HepG2 (cell line): ENCODE data around the gene CCDC30. TPM values are rescaled to one million over a fixed set of nuclear protein-coding genes. Genes with fewer than 3 reads are reported as not detected.
A peak's percentile ranks its signal among the peaks of the same experiment; 100 is the strongest.

Experiments
- ATAC-seq: fragments of 200-7000 bp; cut with Tn5 transposase; 3 replicates; pipeline ENCODE4 v1.9.1; 2020; ENCODE audit warnings: mild to moderate bottlenecking, moderate library complexity
- BruUV-seq: library from RNA; stranded (reverse); fragments of 400-500 nt; replicated peaks from 2 replicates; lab custom pipeline; 2021; lab: Mats Ljungman, UMichigan
- CTCF ChIA-PET: fragments of 300-600 bp; formaldehyde crosslinking; extraction: SDS; loops from one replicate; lab custom pipeline; 2021; ENCODE audit warnings: low total read pairs, inconsistent platforms, low intra/inter-chr PET ratio; lab: Yijun Ruan, JAX
- POLR2A ChIA-PET: fragments of 350-600 bp; sonication (Branson Sonifier 250); formaldehyde crosslinking; loops from one replicate; lab custom pipeline; 2020; ENCODE audit warnings: antibody characterized with exemption, inconsistent platforms; lab: Yijun Ruan, JAX
- DNase-seq: peaks from one replicate; pipeline ENCODE4 v3.0.0-alpha.2; 2015; ENCODE audit warnings: low spot score
- FAIRE-seq: peaks from 3 replicates; lab custom pipeline; 2011; peaks lifted over from hg19 to GRCh38; lab: Jason Lieb, UNC
- H2AFZ ChIP-seq: one replicate; pipeline ENCODE4 v1.6.1; 2011; ENCODE audit warnings: low read length, inconsistent platforms
- H3K27ac ChIP-seq: fragments of 300-600 bp; 3 replicates; pipeline ENCODE4 v1.8.0; 2011; ENCODE audit warnings: mixed run types, mild to moderate bottlenecking, mixed read lengths, low read length, inconsistent platforms; ENCODE audit not compliant: insufficient read depth; ENCODE audit errors: extremely low read length
- H3K27me3 ChIP-seq, 2 experiments: fragments of 200-600 bp in 1 of 2; 2 replicates in 1 of 2; 3 replicates in 1 of 2; pipeline versions ENCODE4 v1.6.0 to v1.8.0; 2011; ENCODE audit warnings: low read length in 2 of 2, mild to moderate bottlenecking in 2 of 2, moderate library complexity in 2 of 2, inconsistent platforms in 1 of 2; ENCODE audit not compliant: insufficient read depth in 2 of 2, control insufficient read depth in 1 of 2
- H3K36me3 ChIP-seq, 2 experiments: fragments of 200-600 bp in 1 of 2; replicated peaks in 1 of 2; 2 replicates in 1 of 2; 3 replicates in 1 of 2; pipeline versions ENCODE4 v1.5.1 to v1.8.0; 2011; ENCODE audit warnings: low read length in 2 of 2, inconsistent platforms in 1 of 2; ENCODE audit not compliant: insufficient read depth in 2 of 2, control insufficient read depth in 1 of 2
- H3K4me1 ChIP-seq: 2 replicates; pipeline ENCODE4 v1.5.1; 2012; ENCODE audit warnings: low read length, inconsistent platforms; ENCODE audit not compliant: insufficient read depth
- H3K4me2 ChIP-seq: 2 replicates; pipeline ENCODE4 v1.6.0; 2011; ENCODE audit warnings: low read depth, low read length, inconsistent platforms
- H3K4me3 ChIP-seq, 3 experiments: fragments of 200-600 bp in 1 of 3; sonication (generic), shearing (Covaris generic) in 1 of 3; replicated peaks in 1 of 3; 2 replicates each; pipeline ENCODE4 v1.5.1; 2011 to 2016; ENCODE audit warnings: low read length in 3 of 3, inconsistent platforms in 2 of 3, low read depth in 2 of 3, mild to moderate bottlenecking in 2 of 3, control low read depth in 1 of 3, mixed read lengths in 1 of 3; ENCODE audit not compliant: insufficient read depth in 1 of 3
- H3K79me2 ChIP-seq: one replicate; pipeline ENCODE4 v1.6.1; 2011; ENCODE audit warnings: low read length, inconsistent platforms; ENCODE audit not compliant: insufficient read depth
- H3K9ac ChIP-seq: 2 replicates; pipeline ENCODE4 v1.6.0; 2011; ENCODE audit warnings: mild to moderate bottlenecking, low read depth, low read length, inconsistent platforms; ENCODE audit not compliant: insufficient read depth
- H3K9me3 ChIP-seq: 2 replicates; pipeline ENCODE4 v1.5.1; 2012; ENCODE audit warnings: mild to moderate bottlenecking, low read length
- H4K20me1 ChIP-seq: 2 replicates; pipeline ENCODE4 v1.6.0; 2011; ENCODE audit warnings: inconsistent platforms, mild to moderate bottlenecking, low read length, moderate library complexity; ENCODE audit not compliant: insufficient read depth
- HCFC1 ChIP-seq: fragments of 150-350 bp; IDR thresholded peaks from 2 replicates; pipeline ENCODE4 v1.6.1; 2014; ENCODE audit warnings: low read depth, low read length
- IRF1 ChIP-seq: sonication (generic); formaldehyde crosslinking; IDR thresholded peaks from 2 replicates; pipeline ENCODE4 v1.4.0; 2020; ENCODE audit warnings: low read depth, mild to moderate bottlenecking, missing genetic modification reagents
- MAFF ChIP-seq: IDR thresholded peaks from 2 replicates; pipeline ENCODE4 v1.6.1; 2011; ENCODE audit warnings: low read depth, low read length, improper control_type of control experiment
- MAFK ChIP-seq, 2 experiments: IDR thresholded peaks in 1 of 2; conservative IDR thresholded peaks in 1 of 2; 2 replicates each; pipeline ENCODE4 v1.6.1; 2011; ENCODE audit warnings: improper control_type of control experiment in 2 of 2, low read length in 2 of 2
- MTF2 ChIP-seq: sonication (generic); formaldehyde crosslinking; IDR thresholded peaks from 2 replicates; pipeline ENCODE4 v1.5.0; 2020; ENCODE audit warnings: missing genetic modification reagents, borderline replicate concordance
- NFYB ChIP-seq: sonication (generic); formaldehyde crosslinking; IDR thresholded peaks from 2 replicates; pipeline ENCODE4 v1.4.0; 2020; ENCODE audit warnings: missing genetic modification reagents
- NR2C2 ChIP-seq: sonication (generic); formaldehyde crosslinking; IDR thresholded peaks from 2 replicates; pipeline ENCODE4 v1.4.0; 2020; ENCODE audit warnings: missing genetic modification reagents, mild to moderate bottlenecking, moderate library complexity, borderline replicate concordance
- RBM22 ChIP-seq: fragments of 200-400 bp; formaldehyde crosslinking; optimal IDR thresholded peaks from 2 replicates; pipeline ENCODE3; 2017; ENCODE audit warnings: mild to moderate bottlenecking, low read length, moderate library complexity
- SNAI1 ChIP-seq: sonication (generic); formaldehyde crosslinking; IDR thresholded peaks from 2 replicates; pipeline ENCODE4 v1.5.0; 2020; ENCODE audit warnings: mild to moderate bottlenecking, missing genetic modification reagents, borderline replicate concordance
- ZNF143 ChIP-seq: sonication (generic); formaldehyde crosslinking; IDR thresholded peaks from 2 replicates; pipeline ENCODE4 v1.4.0; 2020; ENCODE audit warnings: missing genetic modification reagents
- ZNF720 ChIP-seq: sonication (generic); formaldehyde crosslinking; IDR thresholded peaks from 2 replicates; pipeline ENCODE4 v1.4.0; 2020; ENCODE audit warnings: missing genetic modification reagents
- ZNF740 ChIP-seq: sonication (generic); formaldehyde crosslinking; IDR thresholded peaks from 2 replicates; pipeline ENCODE4 v1.4.0; 2020; ENCODE audit warnings: missing genetic modification reagents
- WGBS: methylation state at CpG from one replicate; pipeline ENCODE4 v1.1.6; 2017; ENCODE audit warnings: low lambda C conversion rate; 5-methylcytosine and 5-hydroxymethylcytosine counted together
- in situ Hi-C: cut with HindIII; loops from 2 replicates; pipeline ENCODE4 v1.10.0; 2017; ENCODE audit warnings: low pct_unique_long_range_greater_than_20kb; ENCODE audit not compliant: extremely low pct_ligation_motif_present
- intact Hi-C: fragments of 100-400 bp; cut with micrococcal nuclease; formaldehyde crosslinking; loops from one replicate; pipeline ENCODE4 v1.10.0; 2022; ENCODE audit not compliant: unreplicated experiment
- polyA plus RNA-seq, 8 experiments: library from polyadenylated mRNA; depleted of rRNA in 3 of 8; stranded (reverse) in 7 of 8; unstranded in 1 of 8; fragments of >200 nt; fragmentation: Illumina TruSeq in 4 of 8; extraction: Trizol in 4 of 8; gene quantifications; 2 replicates each; pipeline versions ENCODE4 v1.2.1 to v1.2.3, GENCODE V29; 2011 to 2016; ENCODE audit warnings: low read depth in 4 of 8, missing spikeins in 1 of 8, mixed read lengths in 1 of 8; ENCODE audit not compliant: insufficient read depth in 1 of 8
- total RNA-seq, 5 experiments: library from RNA; depleted of rRNA; stranded (reverse); fragments of >200 nt; fragmentation: Illumina TruSeq; extraction: Trizol; gene quantifications; 2 replicates each; pipeline ENCODE4 v1.2.3, GENCODE V29; 2016; ENCODE audit warnings: low read depth in 1 of 5
- TF ChIP-seq, protein P1 (sequence below): sonication (generic); formaldehyde crosslinking; conservative IDR thresholded peaks from 2 replicates; pipeline ENCODE4 v1.4.0; 2020; ENCODE audit warnings: missing genetic modification reagents

CCDC30 gene
- total and polyA plus RNA-seq, 2 of the 13 experiments (the other 11 are each of a cell fraction or from before 2014, with no cell fraction given) = 0.25 to 0.77 TPM

DNA sequence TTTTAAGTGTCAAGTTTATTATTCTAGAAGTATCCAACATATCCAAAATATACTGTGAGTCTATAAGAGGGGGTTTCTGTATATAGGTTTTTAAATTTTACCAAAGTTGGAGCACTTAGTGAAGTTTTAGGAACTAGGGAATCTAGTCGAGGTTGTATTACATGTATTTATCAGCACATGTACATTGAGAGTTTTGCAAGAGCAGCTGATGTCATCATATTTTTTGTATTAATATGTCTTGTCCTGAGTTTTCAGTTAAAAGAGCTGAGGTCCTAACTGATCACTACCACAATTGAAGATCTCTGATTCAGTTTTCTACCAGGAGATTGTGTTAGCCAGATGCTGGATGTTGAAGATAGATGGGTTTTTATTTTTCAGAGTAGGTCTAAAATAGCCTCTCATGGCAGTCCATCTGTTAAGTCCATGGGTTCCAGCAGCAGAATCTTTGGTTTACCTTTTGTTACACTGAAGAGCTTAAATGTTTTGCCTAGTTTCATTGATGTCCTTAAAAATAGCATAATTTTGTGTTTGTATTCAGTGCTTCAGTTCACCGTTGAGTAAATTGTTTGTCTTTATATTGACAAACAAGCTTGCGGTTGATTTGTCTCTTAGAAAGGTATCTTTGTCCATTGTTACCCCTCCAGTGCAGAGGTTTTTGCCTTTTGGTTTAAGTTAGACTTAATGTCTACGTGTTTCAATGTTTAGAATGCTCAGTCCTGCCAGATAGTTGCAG is 235.2 kb downstream of the CCDC30 start:
- ATAC-seq = no peak
- Histone ChIP-seq H3K4me3 (no peak overlapping the region), H2AFZ (no peak overlapping the region), H3K9ac (no peak overlapping the region), H3K79me2 (peaks cover 52% of the 10 kb centered on the region), H4K20me1 (peaks cover 24% of the 10 kb centered on the region), H3K27ac (no peak overlapping the region), H3K36me3 (peaks cover 29 to 96% of the 10 kb centered on the region in 2 experiments), H3K9me3 (no peaks in the 10 kb centered on the region), H3K4me2 (no peak overlapping the region), H3K4me1 (peaks cover 4% of the 10 kb centered on the region), H3K27me3 (no peaks in the 10 kb centered on the region)
- CTCF ChIA-PET = no interaction called here
- 95% methylated on average over 4 of the region's 4 CpGs for WGBS
- no peak for FAIRE-seq
- DNase-seq = no peak
- no TSS peak for BruUV-seq
- no peak for TF ChIP-seq ZNF143
- peak; percentile 61 for TF ChIP-seq RBM22
- peak; percentile 61 to 76 for TF ChIP-seq MAFK (conservative IDR thresholded peaks at IDR 0.05 in 1 of 2, IDR thresholded peaks at IDR 0.05 in 1 of 2; ENCODE audit: low read length in 2 of 2)
- no peak for TF ChIP-seq NFYB (CRISPR knock-in tag)
- TF ChIP-seq MAFF = 0 out of 2 replicates have a peak, but pooled peaks have one; percentile 51
- no peak for TF ChIP-seq ZNF720 (CRISPR knock-in tag)
- no peak for TF ChIP-seq HCFC1
- no peak for TF ChIP-seq NR2C2 (CRISPR knock-in tag)
- POLR2A ChIA-PET = interaction anchor here (1.3 kb wide), 1 partner anchor 16 kb away, joined by 4 read pairs; the partner anchor contains the start of gene YBX1
- intact Hi-C loops (no loop called here), in situ Hi-C loops (no loop called here)

DNA sequence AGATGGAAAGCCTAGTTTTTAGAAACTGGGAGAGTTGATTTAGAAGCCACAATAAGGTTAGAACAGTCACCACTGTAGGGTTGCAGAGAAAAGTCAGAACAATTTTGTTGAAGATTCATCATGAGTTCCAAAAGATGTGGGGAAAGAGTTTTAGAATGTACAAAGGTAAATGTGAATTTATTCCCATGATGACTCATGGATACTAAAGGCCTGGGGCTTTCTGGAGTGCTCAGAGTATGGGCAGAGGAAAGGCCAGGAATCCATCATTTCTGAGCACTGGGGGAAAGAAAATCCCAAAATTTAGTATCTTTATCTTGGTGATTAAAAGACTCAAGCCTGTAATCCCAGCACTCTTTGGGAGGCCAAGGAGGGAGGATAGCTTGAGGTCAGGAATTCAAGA is 236.9 kb downstream of the CCDC30 start:
- Histone ChIP-seq H3K79me2 (peaks cover 34% of the 10 kb centered on the region), H3K9ac (no peak overlapping the region), H2AFZ (no peak overlapping the region), H3K4me3 (no peak overlapping the region), H3K9me3 (no peaks in the 10 kb centered on the region), H3K4me1 (no peaks in the 10 kb centered on the region), H3K4me2 (no peak overlapping the region), H3K27ac (no peak overlapping the region), H3K27me3 (no peaks in the 10 kb centered on the region), H3K36me3 (peaks cover 32 to 91% of the 10 kb centered on the region in 2 experiments), H4K20me1 (peaks cover 8% of the 10 kb centered on the region; the same call in 1 of the 2 replicates)
- ATAC-seq (no peak), FAIRE-seq (no peak), DNase-seq (no peak)
- in situ Hi-C loops = no loop called here
- TF ChIP-seq, protein P1, sequence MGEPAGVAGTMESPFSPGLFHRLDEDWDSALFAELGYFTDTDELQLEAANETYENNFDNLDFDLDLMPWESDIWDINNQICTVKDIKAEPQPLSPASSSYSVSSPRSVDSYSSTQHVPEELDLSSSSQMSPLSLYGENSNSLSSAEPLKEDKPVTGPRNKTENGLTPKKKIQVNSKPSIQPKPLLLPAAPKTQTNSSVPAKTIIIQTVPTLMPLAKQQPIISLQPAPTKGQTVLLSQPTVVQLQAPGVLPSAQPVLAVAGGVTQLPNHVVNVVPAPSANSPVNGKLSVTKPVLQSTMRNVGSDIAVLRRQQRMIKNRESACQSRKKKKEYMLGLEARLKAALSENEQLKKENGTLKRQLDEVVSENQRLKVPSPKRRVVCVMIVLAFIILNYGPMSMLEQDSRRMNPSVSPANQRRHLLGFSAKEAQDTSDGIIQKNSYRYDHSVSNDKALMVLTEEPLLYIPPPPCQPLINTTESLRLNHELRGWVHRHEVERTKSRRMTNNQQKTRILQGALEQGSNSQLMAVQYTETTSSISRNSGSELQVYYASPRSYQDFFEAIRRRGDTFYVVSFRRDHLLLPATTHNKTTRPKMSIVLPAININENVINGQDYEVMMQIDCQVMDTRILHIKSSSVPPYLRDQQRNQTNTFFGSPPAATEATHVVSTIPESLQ (CRISPR knock-in tag) = no peak
- no peak for TF ChIP-seq SNAI1 (CRISPR knock-in tag)
- TF ChIP-seq IRF1 = no peak
- no peak for TF ChIP-seq ZNF740 (CRISPR knock-in tag)
- no peak for TF ChIP-seq MTF2 (CRISPR knock-in tag)
- ChIA-PET CTCF (no interaction called here), POLR2A (no interaction called here)
- intact Hi-C loops = no loop called here
- no TSS peak for BruUV-seq
